Esophagus muscularis mucosa (tissue), 4 donors: ENCODE data around the gene TSC22D3. TPM values are rescaled to one million over a fixed set of nuclear protein-coding genes. Genes with fewer than 3 reads are reported as not detected.

Experiments
- DNase-seq: peaks from one replicate; pipeline ENCODE4 v3.0.0-alpha.2; 2017; ENCODE audit errors: extremely low spot score
- H3K27ac ChIP-seq, 4 donors: fragments of 200-600 bp; sonication (generic); replicated peaks in 1 of 4; 1 replicate in 3 of 4; 2 replicates in 1 of 4; pipeline ENCODE4 v1.5.1; 2016 to 2019; ENCODE audit warnings: mild to moderate bottlenecking in 1 of 4
- H3K27me3 ChIP-seq, 4 donors: fragments of 200-600 bp; sonication (generic); one replicate each; pipeline versions ENCODE4 v1.5.1 to v1.6.0; 2016 to 2019
- H3K36me3 ChIP-seq, 4 donors: fragments of 200-600 bp; sonication (generic); one replicate each; pipeline ENCODE4 v1.5.1; 2016 to 2019
- H3K4me1 ChIP-seq, 4 donors: fragments of 200-600 bp; sonication (generic); one replicate each; pipeline ENCODE4 v1.5.1; 2016 to 2019
- H3K4me3 ChIP-seq, 4 donors: fragments of 200-600 bp; sonication (generic); 1 replicate in 2 of 4; 2 replicates in 2 of 4; pipeline ENCODE4 v1.5.1; 2016 to 2019; ENCODE audit warnings: mild to moderate bottlenecking in 4 of 4, moderate library complexity in 1 of 4
- H3K9me3 ChIP-seq, 4 donors: fragments of 200-600 bp; sonication (generic); 1 replicate in 3 of 4; 2 replicates in 1 of 4; pipeline ENCODE4 v1.5.1; 2016 to 2019
- CTCF ChIP-seq, 3 experiments: fragments of 200-600 bp in 2 of 3; fragments of 450-650 bp in 1 of 3; sonication (generic) in 2 of 3; IDR thresholded peaks; one replicate each; pipeline ENCODE4 v1.5.1; 2017 to 2019; ENCODE audit warnings: antibody characterized with exemption in 3 of 3, mild to moderate bottlenecking in 2 of 3, moderate library complexity in 1 of 3
- EP300 ChIP-seq: sonication (generic); formaldehyde crosslinking; IDR thresholded peaks from one replicate; pipeline ENCODE4 v1.6.1; 2017; ENCODE audit warnings: antibody characterized with exemption
- POLR2A ChIP-seq: fragments of 450-650 bp; IDR thresholded peaks from one replicate; pipeline ENCODE4 v1.6.1; 2017; ENCODE audit warnings: antibody characterized with exemption, moderate library complexity, mild to moderate bottlenecking, low read depth
- POLR2AphosphoS5 ChIP-seq, 2 donors: sonication (generic); formaldehyde crosslinking; IDR thresholded peaks; one replicate each; pipeline ENCODE4 v1.6.1; 2017; ENCODE audit warnings: antibody characterized with exemption in 2 of 2
- WGBS: methylation state at CpG from one replicate; pipeline ENCODE4 v1.1.5; 2018; 5-methylcytosine and 5-hydroxymethylcytosine counted together
- intact Hi-C: fragments of 100-400 bp; cut with DNase I; formaldehyde crosslinking; loops from one replicate; pipeline ENCODE4 v1.15.1; 2023
- total RNA-seq, 4 donors: library from RNA; depleted of rRNA; stranded (reverse); fragments of >200 nt; gene quantifications; one replicate each; pipeline versions ENCODE4 v1.1.0 to v1.2.1, GENCODE V29; 2016

The TSC22D3 gene
- total RNA-seq, 4 donors from 2014 or later, result 389 to 1,047 (median 786) TPM

GRCh38 chrX:107721318-107721717 lies 54.3 kb downstream of the TSC22D3 start:
- Histone ChIP-seq H3K4me1 (peaks cover 14 to 86% (median 75%) of the 10 kb centered on the region in 4 donors), H3K36me3 (no peaks in the 10 kb centered on the region), H3K27ac (peak overlapping the region; percentile 39 to 94 (median 44))

DNA sequence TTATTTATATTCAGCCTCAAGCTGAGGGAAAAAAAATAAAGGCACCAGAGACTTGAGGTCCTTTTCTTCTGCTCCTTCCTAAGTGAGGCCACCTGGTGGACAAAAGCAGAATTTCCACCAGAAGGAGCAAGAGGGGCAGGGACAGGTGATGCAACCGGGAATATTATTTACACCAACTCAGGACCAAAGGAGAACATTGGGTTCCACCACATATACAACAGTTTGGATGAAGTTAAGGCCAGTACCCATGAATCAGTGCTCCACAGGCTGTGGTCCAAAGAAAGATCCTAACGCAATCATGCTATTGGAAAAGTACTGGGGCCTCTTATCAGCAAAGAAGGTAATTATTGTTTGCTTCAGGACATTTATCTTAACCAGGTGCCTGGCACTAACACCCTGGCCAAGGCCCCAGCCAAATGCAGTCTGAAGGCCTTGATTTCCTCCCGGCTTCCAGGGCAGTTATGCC lies 57.4 kb downstream of the TSC22D3 start:
- intact Hi-C loops, result loop anchor here (2.0 kb wide), 1 partner anchor 57 kb away; the partner anchor contains the start of gene TSC22D3
- no peak for TF ChIP-seq POLR2A
- TF ChIP-seq EP300, result peak; percentile 80
- TF ChIP-seq POLR2AphosphoS5 (IDR thresholded peaks at IDR 0.05), result peak in 1 of 2 donors; percentile 90
- TF ChIP-seq CTCF (IDR thresholded peaks at IDR 0.05), result peak; percentile 76 to 91 (median 88)
- Histone ChIP-seq H3K27me3 (no peaks in the 10 kb centered on the region), H3K36me3 (peaks cover 16 to 28% (median 22%) of the 10 kb centered on the region in 4 donors), H3K27ac (peak overlapping the region; percentile 94 to 97 (median 96)), H3K9me3 (no peaks in the 10 kb centered on the region), H3K4me1 (peaks cover 11 to 58% (median 53%) of the 10 kb centered on the region in 4 donors), H3K4me3 (peak overlapping the region; percentile 71 to 87 (median 73))
- DNase-seq, result peak; percentile 93
- WGBS, result 40% methylated on average over 3 of the region's 3 CpGs

More at GRCh38 chrX:107721318-107721717, 54.3 kb downstream of the TSC22D3 start:
- H3K27me3 ChIP-seq, result no peaks in the 10 kb centered on the region
- no peak for DNase-seq
- no peak for TF ChIP-seq POLR2A
- no peak for TF ChIP-seq EP300
- TF ChIP-seq CTCF (IDR thresholded peaks at IDR 0.05), result no peak
- no peak for TF ChIP-seq POLR2AphosphoS5 (IDR thresholded peaks at IDR 0.05)
- H3K9me3 ChIP-seq, result no peaks in the 10 kb centered on the region
- intact Hi-C loops, result no loop called here
- WGBS, result 67% methylated on average over 9 of the region's 9 CpGs
- H3K4me3 ChIP-seq, result no peak overlapping the region

DNA sequence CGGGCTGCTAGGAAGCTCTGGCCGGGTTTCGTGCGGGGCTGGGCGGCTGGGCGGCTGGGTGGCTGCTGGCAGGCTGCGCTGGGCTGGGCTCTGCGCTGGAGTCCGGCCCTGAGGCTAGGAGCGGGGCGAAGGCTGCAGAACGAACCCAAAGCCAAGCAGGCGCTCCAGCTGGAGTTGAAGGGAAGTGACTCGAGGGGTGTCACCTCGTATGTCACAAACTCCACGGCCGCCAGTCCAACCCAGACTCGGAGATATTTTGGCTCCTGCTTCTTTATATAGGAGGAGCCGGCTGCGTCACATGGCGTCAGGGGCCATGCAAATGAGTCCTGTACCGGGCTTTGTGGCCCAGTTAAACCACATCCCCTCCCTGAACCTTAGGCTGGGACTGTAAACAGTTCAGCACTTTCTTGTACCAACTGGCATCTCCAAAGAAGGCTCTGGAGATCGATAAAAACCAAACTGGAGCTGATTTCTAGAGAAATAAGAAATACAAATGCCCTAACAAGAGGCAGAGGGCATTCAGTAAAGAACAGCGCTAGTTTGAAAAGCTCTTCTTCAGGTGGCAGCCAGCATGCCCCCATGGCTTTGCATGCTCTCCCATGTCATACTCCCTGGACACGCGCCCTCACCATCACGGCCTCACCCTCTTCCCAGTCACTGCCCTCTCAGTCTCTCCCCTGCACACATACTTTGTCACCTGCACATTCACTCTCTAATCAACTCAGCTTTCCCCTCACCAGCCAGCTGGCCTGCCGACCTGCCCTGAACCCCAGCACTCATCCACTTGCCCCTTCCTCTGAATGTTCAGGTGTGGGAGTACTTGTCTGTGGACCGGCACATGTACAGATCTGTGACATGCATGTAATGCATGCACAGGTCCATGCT lies 58.5 kb downstream of the TSC22D3 start:
- 27% methylated on average over 25 of the region's 29 CpGs for WGBS
- Histone ChIP-seq H3K4me1 (peaks cover 8 to 60% (median 55%) of the 10 kb centered on the region in 4 donors), H3K27me3 (no peaks in the 10 kb centered on the region), H3K27ac (peak overlapping the region; percentile 94 to 97 (median 96)), H3K4me3 (peak overlapping the region; percentile 71 to 87 (median 73)), H3K9me3 (no peaks in the 10 kb centered on the region), H3K36me3 (peaks cover 16 to 28% (median 22%) of the 10 kb centered on the region in 4 donors)
- DNase-seq, result peak; percentile 97
- TF ChIP-seq CTCF (IDR thresholded peaks at IDR 0.05) (peak in 1 of 3 experiments; percentile 8), POLR2A (peak; percentile 95), POLR2AphosphoS5 (IDR thresholded peaks at IDR 0.05) (peak in 1 of 2 donors; percentile 98), EP300 (peak; percentile 85)
- intact Hi-C loops, result loop anchor here (2.0 kb wide), 1 partner anchor 44 kb away; no protein-coding TSS in a partner anchor

DNA sequence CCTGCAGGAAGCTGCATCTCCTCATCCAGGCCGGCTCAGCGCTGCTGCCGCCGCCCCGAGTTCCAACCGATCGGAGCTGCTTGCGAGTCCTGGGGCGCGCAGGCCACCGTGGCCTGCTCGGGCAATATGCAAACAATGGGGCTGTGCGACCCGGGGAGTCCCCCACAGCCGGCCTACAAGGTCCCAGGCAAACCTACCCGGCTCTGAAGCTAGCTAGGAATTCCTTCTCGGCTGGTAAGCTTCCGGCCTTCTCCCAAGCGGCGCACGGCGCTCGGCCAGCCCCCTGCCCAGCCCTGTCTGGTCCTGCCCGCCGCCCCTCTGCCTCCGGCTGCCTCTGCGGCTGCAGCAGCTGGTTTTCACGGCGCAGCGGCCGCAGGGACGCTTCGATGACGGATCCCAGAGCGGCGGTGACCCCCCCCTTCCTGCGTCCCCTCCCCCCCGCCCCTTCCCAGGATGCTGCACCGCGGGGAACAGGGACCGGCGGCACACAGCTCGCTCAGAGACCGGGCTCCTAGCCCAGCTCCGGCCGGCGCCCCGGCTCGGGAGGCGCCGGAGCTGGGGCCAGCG lies 59.4 kb downstream of the TSC22D3 start:
- DNase-seq, result no peak
- Histone ChIP-seq H3K27ac (peak overlapping the region; percentile 94 to 97 (median 96)), H3K4me1 (peaks cover 10 to 60% (median 56%) of the 10 kb centered on the region in 4 donors), H3K36me3 (peaks cover 16 to 28% (median 22%) of the 10 kb centered on the region in 4 donors), H3K27me3 (no peaks in the 10 kb centered on the region), H3K4me3 (peak overlapping the region; percentile 71 to 87 (median 73)), H3K9me3 (no peaks in the 10 kb centered on the region)
- 25% methylated on average over 30 of the region's 52 CpGs for WGBS
- intact Hi-C loops, result loop anchor here (2.0 kb wide), 1 partner anchor 43 kb away; no protein-coding TSS in a partner anchor
- no peak for TF ChIP-seq EP300
- no peak for TF ChIP-seq POLR2AphosphoS5 (IDR thresholded peaks at IDR 0.05)
- no peak for TF ChIP-seq POLR2A
- no peak for TF ChIP-seq CTCF (IDR thresholded peaks at IDR 0.05)
